ENCODE results near the gene MYPN. TPM values are rescaled to one million over a fixed set of nuclear protein-coding genes. Genes with fewer than 3 reads are reported as not detected.
A peak's percentile ranks its signal among the peaks of the same experiment; 100 is the strongest.

Gene MYPN
- polyA plus RNA-seq, 2 of the 4 experiments (the other 2 are of a cell fraction) = 1.5 to 2.1 TPM

GRCh38 chr10:68111584-68111983 lies 2.3 kb downstream of the MYPN start:
- POLR2A ChIA-PET = no interaction called here
- H3K9me3 ChIP-seq = no peaks in the 10 kb centered on the region
- CTCF ChIA-PET = interaction anchor here (0.6 to 2.3 kb wide), 3 partner anchors 9 to 98 kb away, joined by 3 to 9 read pairs (median 6); no protein-coding TSS in a partner anchor
- no peak for FAIRE-seq
- no peak overlapping the region for H3K4me3 ChIP-seq
- TF ChIP-seq POLR2A (IDR thresholded peaks at IDR 0.05; ENCODE audit: low read length) (no peak), BCL3 (IDR thresholded peaks at IDR 0.05) (no peak), REST (IDR thresholded peaks at IDR 0.05) (no peak), CHD2 (IDR thresholded peaks at IDR 0.05; ENCODE audit: low read length, partially characterized antibody) (no peak), HOXB13 (CRISPR knock-in tag; IDR thresholded peaks at IDR 0.05; ENCODE audit: low read depth) (no peak)
- H3K4me2 ChIP-seq = no peak overlapping the region
- no peak overlapping the region for H3K27ac ChIP-seq
- peak in 1 of 2 experiments; percentile 24; a peak in 1 of 6 replicates for ATAC-seq
- no peak for DNase-seq (ENCODE audit: low read depth in 1 of 2, low spot score in 1 of 2)
- 93% methylated on average over 2 of the region's 2 CpGs for WGBS (ENCODE audit: missing lambda C conversion rate)
- H3K4me1 ChIP-seq = peaks cover 29% of the 10 kb centered on the region

GRCh38 chr10:68112837-68113236 lies 3.5 kb downstream of the MYPN start:
- WGBS (ENCODE audit: missing lambda C conversion rate) = 88% methylated on average over 1 of the region's 1 CpG
- no peak overlapping the region for H3K27ac ChIP-seq
- 0 out of 3 replicates have a peak overlapping the region, but pooled peaks have one; percentile 8 for H3K4me2 ChIP-seq
- CTCF ChIA-PET = interaction anchor here (0.8 to 1.3 kb wide), 2 partner anchors 12 to 23 kb away, joined by 3 to 5 read pairs; no protein-coding TSS in a partner anchor
- H3K9me3 ChIP-seq = no peaks in the 10 kb centered on the region
- ATAC-seq (no peak), FAIRE-seq (peak; percentile 46), DNase-seq (ENCODE audit: low read depth in 1 of 2, low spot score in 1 of 2) (no peak)
- H3K4me3 ChIP-seq = no peak overlapping the region
- H3K4me1 ChIP-seq = peaks cover 21% of the 10 kb centered on the region
- TF ChIP-seq, protein P1, sequence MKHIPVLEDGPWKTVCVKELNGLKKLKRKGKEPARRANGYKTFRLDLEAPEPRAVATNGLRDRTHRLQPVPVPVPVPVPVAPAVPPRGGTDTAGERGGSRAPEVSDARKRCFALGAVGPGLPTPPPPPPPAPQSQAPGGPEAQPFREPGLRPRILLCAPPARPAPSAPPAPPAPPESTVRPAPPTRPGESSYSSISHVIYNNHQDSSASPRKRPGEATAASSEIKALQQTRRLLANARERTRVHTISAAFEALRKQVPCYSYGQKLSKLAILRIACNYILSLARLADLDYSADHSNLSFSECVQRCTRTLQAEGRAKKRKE (CRISPR knock-in tag; IDR thresholded peaks at IDR 0.05; ENCODE audit: low read depth) = no peak
- TF ChIP-seq POLR2A (IDR thresholded peaks at IDR 0.05; ENCODE audit: low read length) = no peak
- TF ChIP-seq CHD4 (IDR thresholded peaks at IDR 0.05; ENCODE audit: borderline replicate concordance) = no peak
- TF ChIP-seq, protein P2, sequence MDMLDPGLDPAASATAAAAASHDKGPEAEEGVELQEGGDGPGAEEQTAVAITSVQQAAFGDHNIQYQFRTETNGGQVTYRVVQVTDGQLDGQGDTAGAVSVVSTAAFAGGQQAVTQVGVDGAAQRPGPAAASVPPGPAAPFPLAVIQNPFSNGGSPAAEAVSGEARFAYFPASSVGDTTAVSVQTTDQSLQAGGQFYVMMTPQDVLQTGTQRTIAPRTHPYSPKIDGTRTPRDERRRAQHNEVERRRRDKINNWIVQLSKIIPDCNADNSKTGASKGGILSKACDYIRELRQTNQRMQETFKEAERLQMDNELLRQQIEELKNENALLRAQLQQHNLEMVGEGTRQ (IDR thresholded peaks at IDR 0.05) = no peak
- no peak for TF ChIP-seq JUNB (IDR thresholded peaks at IDR 0.05)
- TF ChIP-seq ZNF302 (CRISPR knock-in tag; IDR thresholded peaks at IDR 0.05) = no peak
- no peak for TF ChIP-seq KDM1A (IDR thresholded peaks at IDR 0.05; ENCODE audit: low read depth)
- no peak for TF ChIP-seq FOXS1 (CRISPR knock-in tag; IDR thresholded peaks at IDR 0.05)
- no peak for TF ChIP-seq EP300 (IDR thresholded peaks at IDR 0.05)
- TF ChIP-seq GATA3 (IDR thresholded peaks at IDR 0.05; ENCODE audit: borderline replicate concordance) = no peak
- POLR2A ChIA-PET = no interaction called here

GRCh38 chr10:68118657-68119056 lies 9.4 kb downstream of the MYPN start:
- H3K27ac ChIP-seq = no peak overlapping the region
- DNase-seq (ENCODE audit: low read depth in 1 of 2, low spot score in 1 of 2) (no peak), FAIRE-seq (no peak), ATAC-seq (no peak)
- no peaks in the 10 kb centered on the region for H3K4me1 ChIP-seq
- WGBS (ENCODE audit: missing lambda C conversion rate) = 74% methylated on average over 3 of the region's 3 CpGs
- ChIA-PET POLR2A (no interaction called here), CTCF (interaction anchor here (2.4 kb wide), 1 partner anchor 38 kb away, joined by 5 read pairs; no protein-coding TSS in a partner anchor)
- H3K4me2 ChIP-seq = no peak overlapping the region
- no peak overlapping the region for H3K4me3 ChIP-seq
- H3K9me3 ChIP-seq = no peaks in the 10 kb centered on the region
- no peak for TF ChIP-seq NFE2L2 (conservative IDR thresholded peaks at IDR 0.05; ENCODE audit: low read length)
- no peak for TF ChIP-seq POLR2AphosphoS2 (conservative IDR thresholded peaks at IDR 0.05; ENCODE audit: low read length)
- no peak for TF ChIP-seq CTCF (IDR thresholded peaks at IDR 0.05)
- TF ChIP-seq CBX2 (IDR thresholded peaks at IDR 0.05; ENCODE audit: borderline replicate concordance, low read depth) = no peak
- no peak for TF ChIP-seq CHD4 (IDR thresholded peaks at IDR 0.05; ENCODE audit: borderline replicate concordance)
- no peak for TF ChIP-seq CHD2 (IDR thresholded peaks at IDR 0.05; ENCODE audit: low read length, partially characterized antibody)
- TF ChIP-seq SMC3 (IDR thresholded peaks at IDR 0.05) = no peak
- no peak for TF ChIP-seq GATA3 (IDR thresholded peaks at IDR 0.05; ENCODE audit: borderline replicate concordance)
- TF ChIP-seq RARB (CRISPR knock-in tag; IDR thresholded peaks at IDR 0.05) = no peak
- no peak for TF ChIP-seq CEBPB (IDR thresholded peaks at IDR 0.05)
- TF ChIP-seq CBX8 (IDR thresholded peaks at IDR 0.05) = no peak
